RWPE2 (cell line): ENCODE measurements around the gene UGT2A2.

ENCODE experiments used
- ATAC-seq: fragments of 200-7000 bp; cut with Tn5 transposase; 3 replicates; pipeline ENCODE4 v1.9.1; 2021; ENCODE audit warnings: low read depth
- DNase-seq: peaks from one replicate; pipeline ENCODE4 v3.0.0-alpha.2; 2020; ENCODE audit warnings: low spot score
- H3K27ac ChIP-seq: fragments of 450-650 bp; 2 replicates; pipeline ENCODE4 v1.5.1; 2017; ENCODE audit warnings: mild to moderate bottlenecking; ENCODE audit not compliant: poor library complexity, severe bottlenecking
- H3K27me3 ChIP-seq: fragments of 250-450 bp; sonication (Bioruptor Pico); 2 replicates; pipeline ENCODE4 v1.5.1; 2021; ENCODE audit warnings: mild to moderate bottlenecking, moderate library complexity; ENCODE audit not compliant: insufficient read depth, poor library complexity, severe bottlenecking
- H3K36me3 ChIP-seq: fragments of 250-450 bp; sonication (Bioruptor Pico); 2 replicates; pipeline ENCODE4 v1.5.1; 2020; ENCODE audit warnings: low read depth, mild to moderate bottlenecking, moderate library complexity
- H3K4me1 ChIP-seq: fragments of 250-450 bp; sonication (Bioruptor Pico); 2 replicates; pipeline ENCODE4 v1.5.1; 2021; ENCODE audit warnings: mild to moderate bottlenecking, moderate library complexity; ENCODE audit not compliant: insufficient read depth, poor library complexity, severe bottlenecking
- H3K4me3 ChIP-seq: fragments of 250-450 bp; sonication (Bioruptor Pico); 2 replicates; pipeline ENCODE4 v1.5.1; 2021; ENCODE audit warnings: mild to moderate bottlenecking, moderate library complexity; ENCODE audit not compliant: severe bottlenecking
- H3K9me3 ChIP-seq: fragments of 250-450 bp; sonication (Bioruptor Pico); 2 replicates; pipeline ENCODE4 v1.5.1; 2021; ENCODE audit warnings: mild to moderate bottlenecking, moderate library complexity; ENCODE audit not compliant: severe bottlenecking
- CTCF ChIP-seq: fragments of 450-650 bp; IDR thresholded peaks from one replicate; pipeline ENCODE4 v1.5.1; 2017; ENCODE audit warnings: mild to moderate bottlenecking, moderate library complexity; ENCODE audit not compliant: poor library complexity, severe bottlenecking

The UGT2A2 gene

GRCh38 chr4:69549651-69550050, 89.8 kb downstream of the UGT2A2 start:
- H3K27ac ChIP-seq: no peak overlapping the region
- H3K9me3 ChIP-seq: no peaks in the 10 kb centered on the region
- no peak for DNase-seq
- H3K4me1 ChIP-seq: no peaks in the 10 kb centered on the region
- no peaks in the 10 kb centered on the region for H3K27me3 ChIP-seq
- ATAC-seq: no peak
- no peaks in the 10 kb centered on the region for H3K36me3 ChIP-seq
- no peak for TF ChIP-seq CTCF
- no peak overlapping the region for H3K4me3 ChIP-seq

- Histone ChIP-seq H3K4me1 (no peaks in the 10 kb centered on the region), H3K4me3 (no peak overlapping the region), H3K27ac (no peak overlapping the region), H3K36me3 (no peaks in the 10 kb centered on the region), H3K9me3 (no peaks in the 10 kb centered on the region), H3K27me3 (no peaks in the 10 kb centered on the region)
- DNase-seq (no peak), ATAC-seq (no peak)
- TF ChIP-seq CTCF: no peak
Measured at GRCh38 chr4:69546134-69546765, 93.2 kb downstream of the UGT2A2 start.
